Measurements from ENCODE around the gene RAB30.

- TF ChIP-seq CTCF (IDR thresholded peaks at IDR 0.05 in 4 of 5, conservative IDR thresholded peaks at IDR 0.05 in 1 of 5), result no peak
- TF ChIP-seq POLR2A (IDR thresholded peaks at IDR 0.05), result no peak
Observed at GRCh38 chr11:82930229-82930628, 141.5 kb downstream of the RAB30 start.

Data from gastrocnemius medialis (tissue), 4 donors.